ENCODE results near the gene SPINT1.

SPINT1 gene

DNA sequence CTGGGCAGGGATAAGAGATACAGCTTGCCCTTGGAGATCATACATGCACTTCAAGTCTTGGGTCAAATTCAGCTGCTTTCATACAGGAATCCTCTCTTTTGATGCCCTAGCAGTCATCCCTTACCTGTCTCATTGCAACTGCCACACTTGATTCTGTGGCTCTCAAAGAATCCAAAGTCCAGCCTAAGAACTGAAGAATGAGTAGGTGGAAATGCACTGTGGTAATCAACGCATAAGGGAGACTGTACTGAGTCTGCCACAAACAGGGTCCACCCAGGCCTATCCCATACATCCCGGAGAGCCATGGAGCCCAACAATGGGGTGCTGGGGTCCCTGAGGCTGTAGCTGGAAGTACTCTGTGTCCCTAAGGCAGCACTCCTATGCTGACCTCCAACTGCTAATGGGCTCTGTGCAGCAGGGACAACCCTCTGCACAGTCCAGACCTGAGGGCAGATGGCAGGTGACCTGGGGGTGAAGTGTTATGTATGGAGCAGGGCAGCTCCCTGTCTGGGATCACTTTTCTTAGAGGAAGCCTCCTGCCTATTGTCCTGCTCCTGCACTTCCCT, 48.7 kb downstream of the SPINT1 start:
- no peak for DNase-seq (ENCODE audit: low spot score)

DNA sequence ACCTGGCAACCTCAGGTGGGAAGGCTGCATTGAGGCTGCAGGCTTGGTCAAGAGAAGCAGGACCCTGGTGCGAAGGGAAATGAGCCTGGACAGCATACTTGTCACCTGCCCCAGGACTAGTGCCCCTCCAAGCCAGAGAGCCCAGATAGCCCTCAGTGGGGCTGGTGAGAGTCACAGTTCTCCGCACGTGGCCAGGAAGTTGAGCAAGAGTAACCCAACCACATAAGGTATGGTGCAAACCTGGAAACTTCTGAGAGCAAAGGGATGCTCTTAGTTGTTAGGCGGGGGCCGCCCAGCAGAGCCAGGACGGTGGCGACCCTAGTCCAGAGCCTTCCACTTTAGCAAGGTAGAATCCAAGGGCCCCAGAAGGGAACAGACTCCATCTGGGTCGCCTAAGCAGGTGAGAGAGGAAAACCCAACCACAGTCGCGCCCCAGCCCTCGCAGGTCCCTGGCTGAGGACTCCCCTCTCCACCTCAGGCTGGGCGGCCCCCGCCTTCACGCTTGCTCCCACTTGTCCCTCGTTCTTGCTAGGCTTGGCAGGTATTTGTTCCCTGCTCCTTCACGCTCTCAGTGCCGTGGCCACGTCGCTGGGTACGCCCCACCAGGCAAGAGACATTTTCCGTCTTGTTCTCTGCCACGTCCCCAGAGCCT, 49.3 kb downstream of the SPINT1 start:
- DNase-seq (ENCODE audit: low spot score) = no peak

DNA sequence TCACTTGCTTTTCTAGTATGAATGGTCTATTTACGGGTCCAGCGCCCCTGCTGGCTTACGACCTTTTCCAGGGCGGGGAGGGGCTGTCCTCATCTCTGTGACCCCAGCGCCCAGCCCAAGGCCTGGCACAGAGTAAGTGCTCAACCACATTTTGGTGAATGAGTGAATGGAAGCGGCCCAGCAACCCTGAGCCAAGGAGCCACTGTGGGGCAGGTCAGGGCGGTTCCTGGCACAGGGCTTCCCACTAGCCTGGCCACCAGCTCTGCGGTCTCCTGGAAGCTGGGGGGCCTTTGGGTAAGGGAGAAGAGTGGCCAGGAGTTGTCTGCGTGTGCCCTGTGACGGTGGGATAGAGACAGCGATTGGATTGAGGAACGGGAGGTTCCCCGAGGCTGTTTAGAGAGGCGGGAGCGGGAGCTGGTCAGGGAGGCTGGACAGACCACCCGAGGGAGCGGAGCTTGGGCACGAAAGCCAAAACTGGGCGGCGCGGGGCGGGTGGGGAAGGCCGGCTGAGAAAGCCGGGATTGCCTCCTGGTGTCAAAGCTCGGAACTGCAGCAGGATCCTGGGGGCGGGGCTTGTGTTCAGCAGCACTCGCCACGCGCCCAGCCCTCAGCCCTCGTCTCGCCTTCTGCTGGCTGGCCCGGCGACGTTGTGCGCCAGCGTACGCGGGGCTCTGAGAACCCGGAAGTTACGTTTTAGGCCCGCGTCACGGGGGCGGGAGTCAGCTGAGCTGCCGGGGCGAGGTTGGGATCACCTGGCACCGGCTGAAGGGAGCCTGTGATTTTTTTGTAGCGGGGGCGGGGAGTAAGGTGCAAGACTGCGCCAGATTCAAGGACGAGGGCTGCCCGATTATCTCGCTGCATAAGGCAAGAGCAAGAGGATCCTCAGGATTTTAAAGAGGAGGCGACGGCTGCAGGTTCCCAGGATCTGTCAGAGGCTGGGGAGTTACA, 50.2 kb downstream of the SPINT1 start, which contains the start of gene VPS18:
Gene VPS18 (plus strand): TSS at position 718 of the 948 bp plus-strand sequence. CDS start 319 bp downstream, outside the sequence.
- DNase-seq (ENCODE audit: low spot score) = peak; percentile 95

DNA sequence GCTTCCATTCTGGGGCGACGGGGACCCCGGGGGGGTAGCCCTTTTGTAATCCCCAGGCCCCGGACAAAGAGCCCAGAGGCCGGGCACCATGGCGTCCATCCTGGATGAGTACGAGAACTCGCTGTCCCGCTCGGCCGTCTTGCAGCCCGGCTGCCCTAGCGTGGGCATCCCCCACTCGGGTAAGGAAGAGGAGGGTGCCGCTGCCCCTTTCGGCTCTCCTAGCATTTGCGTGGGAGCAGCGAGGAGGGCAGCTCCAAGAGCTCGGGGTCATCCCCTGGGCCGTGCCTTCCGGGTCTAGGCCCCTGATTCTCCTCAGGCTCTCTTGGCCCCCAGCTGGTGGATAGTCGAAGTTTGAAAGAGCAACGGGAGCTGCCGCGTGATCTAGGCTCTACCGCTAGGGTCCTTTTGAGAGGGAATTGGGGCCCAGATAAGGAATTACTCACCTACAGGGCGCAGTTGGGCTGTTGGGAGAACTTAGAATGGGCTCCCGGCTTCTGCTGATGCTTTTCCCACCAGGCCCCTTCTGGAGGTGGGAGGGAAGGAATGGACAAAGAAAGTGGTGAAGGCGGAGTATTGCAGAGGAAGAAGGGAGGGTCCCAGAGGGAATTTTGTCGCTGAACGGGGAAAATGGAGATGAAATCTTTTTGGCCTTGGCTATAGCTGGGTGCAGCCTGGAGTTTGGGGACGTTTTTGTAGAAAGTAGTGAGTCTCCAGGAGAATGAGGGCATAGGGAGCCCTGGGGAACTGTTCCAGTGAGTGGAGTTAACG, 51.0 kb downstream of the SPINT1 start:
- peak; percentile 72 for DNase-seq (ENCODE audit: low spot score)

DNA sequence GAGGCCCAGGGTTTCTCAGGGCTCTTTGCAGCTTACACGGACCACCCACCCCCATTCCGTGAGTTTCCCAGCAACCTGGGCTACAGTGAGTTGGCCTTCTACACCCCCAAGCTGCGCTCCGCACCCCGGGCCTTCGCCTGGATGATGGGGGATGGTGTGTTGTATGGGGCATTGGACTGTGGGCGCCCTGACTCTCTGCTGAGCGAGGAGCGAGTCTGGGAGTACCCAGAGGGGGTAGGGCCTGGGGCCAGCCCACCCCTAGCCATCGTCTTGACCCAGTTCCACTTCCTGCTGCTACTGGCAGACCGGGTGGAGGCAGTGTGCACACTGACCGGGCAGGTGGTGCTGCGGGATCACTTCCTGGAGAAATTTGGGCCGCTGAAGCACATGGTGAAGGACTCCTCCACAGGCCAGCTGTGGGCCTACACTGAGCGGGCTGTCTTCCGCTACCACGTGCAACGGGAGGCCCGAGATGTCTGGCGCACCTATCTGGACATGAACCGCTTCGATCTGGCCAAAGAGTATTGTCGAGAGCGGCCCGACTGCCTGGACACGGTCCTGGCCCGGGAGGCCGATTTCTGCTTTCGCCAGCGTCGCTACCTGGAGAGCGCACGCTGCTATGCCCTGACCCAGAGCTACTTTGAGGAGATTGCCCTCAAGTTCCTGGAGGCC, 55.8 kb downstream of the SPINT1 start:
- no peak for DNase-seq (ENCODE audit: low spot score)

DNA sequence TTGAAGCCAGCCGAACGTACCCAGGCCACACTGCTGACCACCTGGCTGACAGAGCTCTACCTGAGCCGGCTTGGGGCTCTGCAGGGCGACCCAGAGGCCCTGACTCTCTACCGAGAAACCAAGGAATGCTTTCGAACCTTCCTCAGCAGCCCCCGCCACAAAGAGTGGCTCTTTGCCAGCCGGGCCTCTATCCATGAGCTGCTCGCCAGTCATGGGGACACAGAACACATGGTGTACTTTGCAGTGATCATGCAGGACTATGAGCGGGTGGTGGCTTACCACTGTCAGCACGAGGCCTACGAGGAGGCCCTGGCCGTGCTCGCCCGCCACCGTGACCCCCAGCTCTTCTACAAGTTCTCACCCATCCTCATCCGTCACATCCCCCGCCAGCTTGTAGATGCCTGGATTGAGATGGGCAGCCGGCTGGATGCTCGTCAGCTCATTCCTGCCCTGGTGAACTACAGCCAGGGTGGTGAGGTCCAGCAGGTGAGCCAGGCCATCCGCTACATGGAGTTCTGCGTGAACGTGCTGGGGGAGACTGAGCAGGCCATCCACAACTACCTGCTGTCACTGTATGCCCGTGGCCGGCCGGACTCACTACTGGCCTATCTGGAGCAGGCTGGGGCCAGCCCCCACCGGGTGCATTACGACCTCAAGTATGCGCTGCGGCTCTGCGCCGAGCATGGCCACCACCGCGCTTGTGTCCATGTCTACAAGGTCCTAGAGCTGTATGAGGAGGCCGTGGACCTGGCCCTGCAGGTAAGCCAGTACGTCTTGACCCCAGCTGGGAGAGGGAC, 56.6 kb downstream of the SPINT1 start:
- DNase-seq (ENCODE audit: low spot score) = no peak

DNA sequence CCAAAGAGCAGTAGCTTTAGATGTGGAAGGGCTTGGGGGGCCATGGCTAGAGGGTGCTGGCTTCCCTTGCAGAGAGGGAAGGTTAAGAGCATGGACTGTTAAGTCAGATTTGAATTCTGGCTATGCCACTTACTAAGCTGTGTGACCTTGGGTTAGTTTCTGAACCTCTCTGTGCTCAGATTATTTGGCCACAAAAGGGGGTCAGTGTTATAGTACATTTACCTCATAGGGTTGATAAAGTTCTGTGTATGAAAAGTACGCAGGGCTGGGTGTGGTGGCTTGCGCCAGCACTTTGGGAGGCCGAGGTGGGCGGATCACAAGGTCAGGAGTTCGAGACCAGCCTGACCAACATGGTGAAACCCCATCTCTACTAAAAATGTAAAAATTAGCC, 57.2 kb downstream of the SPINT1 start:
- DNase-seq (ENCODE audit: low spot score) = no peak

DNA sequence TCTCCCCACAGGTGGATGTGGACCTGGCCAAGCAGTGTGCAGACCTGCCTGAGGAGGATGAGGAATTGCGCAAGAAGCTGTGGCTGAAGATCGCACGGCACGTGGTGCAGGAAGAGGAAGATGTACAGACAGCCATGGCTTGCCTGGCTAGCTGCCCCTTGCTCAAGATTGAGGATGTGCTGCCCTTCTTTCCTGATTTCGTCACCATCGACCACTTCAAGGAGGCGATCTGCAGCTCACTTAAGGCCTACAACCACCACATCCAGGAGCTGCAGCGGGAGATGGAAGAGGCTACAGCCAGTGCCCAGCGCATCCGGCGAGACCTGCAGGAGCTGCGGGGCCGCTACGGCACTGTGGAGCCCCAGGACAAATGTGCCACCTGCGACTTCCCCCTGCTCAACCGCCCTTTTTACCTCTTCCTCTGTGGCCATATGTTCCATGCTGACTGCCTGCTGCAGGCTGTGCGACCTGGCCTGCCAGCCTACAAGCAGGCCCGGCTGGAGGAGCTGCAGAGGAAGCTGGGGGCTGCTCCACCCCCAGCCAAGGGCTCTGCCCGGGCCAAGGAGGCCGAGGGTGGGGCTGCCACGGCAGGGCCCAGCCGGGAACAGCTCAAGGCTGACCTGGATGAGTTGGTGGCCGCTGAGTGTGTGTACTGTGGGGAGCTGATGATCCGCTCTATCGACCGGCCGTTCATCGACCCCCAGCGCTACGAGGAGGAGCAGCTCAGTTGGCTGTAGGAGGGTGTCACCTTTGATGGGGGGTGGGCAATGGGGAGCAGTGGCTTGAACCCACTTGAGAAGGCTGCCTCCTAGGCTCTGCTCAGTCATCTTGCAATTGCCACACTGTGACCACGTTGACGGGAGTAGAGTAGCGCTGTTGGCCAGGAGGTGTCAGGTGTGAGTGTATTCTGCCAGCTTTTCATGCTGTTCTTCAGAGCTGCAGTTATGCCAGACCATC, 59.0 kb downstream of the SPINT1 start:
- no peak for DNase-seq (ENCODE audit: low spot score)

DNA sequence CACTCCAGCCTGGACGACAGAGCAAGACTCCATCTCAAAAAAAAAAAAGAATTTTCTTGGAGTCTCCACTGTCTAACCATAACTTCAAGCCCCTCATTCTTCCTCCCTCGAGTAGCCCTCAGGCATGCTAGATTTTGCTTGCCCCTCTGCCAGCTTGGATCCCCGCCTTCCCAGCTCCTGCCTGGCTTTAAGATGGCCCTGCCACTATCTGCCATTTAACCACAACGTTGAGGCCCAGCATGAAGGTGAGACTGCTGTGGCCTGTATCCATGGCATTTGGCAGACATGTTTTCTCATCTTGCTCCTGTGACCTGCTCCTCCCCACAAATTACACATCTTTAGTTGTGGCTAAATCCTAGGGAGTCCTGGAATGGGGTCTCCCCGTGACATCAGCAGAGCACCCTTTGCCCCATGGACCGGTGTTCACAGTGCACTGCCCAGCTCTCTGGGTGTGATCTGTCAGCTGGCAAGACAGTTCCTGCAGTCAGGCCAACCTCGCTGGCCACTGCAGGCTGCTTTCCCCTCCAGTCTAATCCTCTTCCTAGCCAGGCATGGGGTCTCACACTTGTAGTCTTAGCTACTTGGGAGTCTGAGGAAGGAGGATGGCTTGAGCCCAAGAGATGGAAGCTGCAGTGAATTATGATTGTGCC, 60.8 kb downstream of the SPINT1 start:
- DNase-seq (ENCODE audit: low spot score) = no peak

DNA sequence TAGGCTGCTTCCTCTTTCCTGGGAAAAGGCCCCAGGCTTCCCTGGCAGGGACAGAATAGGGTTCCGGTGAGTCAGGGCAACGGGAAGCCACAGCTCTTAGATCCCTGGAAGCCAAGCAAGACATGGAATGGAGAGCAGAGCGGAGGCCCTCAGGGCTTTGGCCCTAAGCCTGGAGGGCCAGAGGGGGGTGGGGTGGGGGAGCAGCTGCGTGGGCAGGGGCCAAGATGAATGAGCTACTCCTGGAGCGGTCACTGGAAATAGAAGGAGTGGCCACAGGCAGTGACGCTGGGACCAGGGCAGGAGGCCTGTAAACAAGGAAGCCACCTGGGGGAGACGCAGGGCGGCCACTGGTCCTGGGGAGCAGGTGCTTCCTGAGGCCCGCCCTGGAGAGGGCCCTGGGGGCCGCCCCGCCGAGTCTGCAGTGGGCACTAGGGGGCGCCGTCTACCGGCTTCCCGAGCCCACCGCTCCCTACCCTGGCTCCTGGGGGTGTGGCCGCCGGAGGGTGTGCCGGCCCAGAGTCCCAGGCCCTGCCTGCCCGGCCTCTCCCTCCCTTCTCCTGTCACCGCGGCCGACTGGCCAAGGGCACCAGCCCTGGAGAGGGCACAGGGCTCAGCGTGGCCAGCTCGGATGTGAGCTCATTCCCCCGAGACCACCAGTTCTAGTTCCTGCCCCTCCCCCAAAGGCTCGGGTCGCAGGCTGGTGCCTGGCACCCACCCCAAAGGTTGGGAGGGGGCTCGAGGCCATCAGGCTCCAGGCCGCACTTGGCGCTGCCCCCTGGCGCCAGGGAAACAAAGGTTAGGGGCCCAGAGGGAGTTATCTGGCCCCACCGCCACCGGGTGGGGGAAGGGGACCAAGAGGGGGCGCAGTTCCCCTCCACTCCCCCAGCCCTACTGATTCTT, 62.5 kb downstream of the SPINT1 start:
- DNase-seq (ENCODE audit: low spot score) = peak; percentile 74

DNA sequence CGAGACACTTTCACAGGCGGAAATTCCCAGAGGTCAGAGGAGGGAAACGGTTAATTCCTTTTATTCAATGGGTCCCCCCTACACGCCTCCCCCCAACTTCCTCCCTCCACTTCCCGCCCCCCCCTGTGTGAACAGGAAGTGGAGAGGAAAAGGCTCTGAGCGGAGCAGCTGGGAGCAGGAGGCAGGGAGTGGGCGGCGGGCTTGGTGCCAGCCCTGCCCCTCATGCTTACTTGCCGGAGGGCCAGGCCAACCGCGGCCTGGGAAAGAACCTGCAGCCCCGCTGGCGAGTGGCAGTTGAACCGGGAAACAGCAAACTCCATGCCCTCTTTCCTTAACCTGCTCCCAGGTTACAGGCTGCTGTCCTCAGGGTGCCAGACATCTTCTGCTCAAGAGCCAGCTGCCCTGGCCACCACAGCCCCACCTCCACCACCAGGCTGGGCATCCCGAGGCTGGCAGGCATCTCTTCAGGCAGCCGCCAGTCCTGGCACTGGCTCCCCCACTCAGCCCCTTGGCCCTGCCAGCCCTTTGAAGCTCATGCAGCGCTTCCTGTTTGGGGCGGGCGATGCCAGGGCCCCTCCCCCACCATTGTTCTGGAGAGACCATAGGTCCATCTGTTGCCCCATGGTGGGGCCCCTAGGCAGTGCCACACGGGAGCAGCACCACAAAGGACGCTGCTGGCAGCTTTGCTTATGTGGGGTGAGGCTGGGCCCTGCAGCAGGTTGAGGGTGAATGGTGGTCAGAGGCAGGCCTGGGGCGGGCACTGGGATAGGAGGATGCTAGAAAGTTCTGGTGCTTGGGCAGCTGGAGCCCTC, 63.3 kb downstream of the SPINT1 start:
- no peak for DNase-seq (ENCODE audit: low spot score)

Small RNA genes within 50 kb of the gene (small RNA-seq; reads per million reads assigned to genes)
- gene AC025166.1 = 0 reads per million in 2 experiments

Measured in SK-N-DZ (cell line).